Mucosa of descending colon (tissue), 3 donors: ENCODE results near the gene GSE1. TPM values are rescaled to one million over a fixed set of nuclear protein-coding genes. Genes with fewer than 3 reads are reported as not detected.

Experiments used
- ATAC-seq: fragments of 200-7000 bp; cut with Tn5 transposase; one replicate; pipeline ENCODE4 v1.9.1; 2020; ENCODE audit warnings: mild to moderate bottlenecking, moderate library complexity
- DNase-seq, 3 donors: peaks; one replicate each; pipeline ENCODE4 v3.0.0-alpha.2; 2020
- H3K36me3 ChIP-seq: fragments of 200-600 bp; one replicate; pipeline ENCODE4 v1.8.0; 2021; ENCODE audit warnings: low read depth, mild to moderate bottlenecking
- H3K4me1 ChIP-seq: fragments of 200-600 bp; one replicate; pipeline ENCODE4 v1.8.0; 2021; ENCODE audit warnings: low read depth, mild to moderate bottlenecking
- H3K4me3 ChIP-seq: fragments of 200-600 bp; one replicate; pipeline ENCODE4 v1.8.0; 2021; ENCODE audit warnings: mild to moderate bottlenecking
- H3K9me3 ChIP-seq: fragments of 200-600 bp; one replicate; pipeline ENCODE4 v1.8.0; 2021; ENCODE audit warnings: mild to moderate bottlenecking
- CTCF ChIP-seq: fragments of 200-600 bp; IDR thresholded peaks from one replicate; pipeline ENCODE4 v1.8.0; 2022; ENCODE audit warnings: antibody characterized with exemption, mild to moderate bottlenecking
- intact Hi-C, 2 donors: fragments of 100-400 bp; cut with DNase I in 1 of 2; cut with micrococcal nuclease in 1 of 2; formaldehyde crosslinking; loops; one replicate each; pipeline versions ENCODE4 v1.11.0 to v1.11.1; 2022; cut with DNase I, micrococcal nuclease
- total RNA-seq, 3 donors: library from RNA; stranded (reverse); fragmentation: NEBNext Ultra II Directional in 2 of 3; extraction: Animal tissue kit (Norgen Biotek cat#: 25700) in 2 of 3; gene quantifications; one replicate each; pipeline versions ENCODE4 v1.2.1 to v1.2.4, GENCODE V29; 2021 to 2023
- donor health status: DM: no; HTN: no; CAD: no; lungs with moderate emphysema.
- donor health status: DM: no; HTN: no; CAD: no.
- donor health status: DM: no; HTN: yes; CAD: no.

The GSE1 gene
- total RNA-seq, 3 donors from 2014 or later, result 107 to 122 (median 107) TPM

DNA sequence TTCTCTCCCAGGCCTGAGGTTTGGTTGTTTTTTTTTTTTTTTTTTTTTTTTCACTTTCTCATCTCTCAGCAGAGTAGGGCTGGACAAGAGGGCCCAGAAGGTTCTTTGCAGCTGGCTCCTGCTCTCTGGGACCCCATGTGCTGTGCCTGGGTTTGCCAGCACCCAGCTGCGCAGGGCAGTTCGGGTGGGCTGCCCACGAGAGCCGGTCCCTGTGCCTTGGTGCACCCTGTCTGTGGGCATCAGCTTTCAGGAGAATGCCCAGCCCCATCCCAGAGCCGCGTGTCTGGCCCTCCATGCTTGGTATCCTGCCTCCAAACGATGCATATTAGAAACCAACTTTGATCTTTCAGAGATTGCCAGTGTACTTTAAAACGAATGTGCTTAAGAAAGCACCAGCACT is 15.0 kb upstream of the GSE1 start:
- TF ChIP-seq CTCF, result no peak
- no peaks in the 10 kb centered on the region for H3K36me3 ChIP-seq
- H3K4me3 ChIP-seq, result no peak overlapping the region
- intact Hi-C loops, result no loop called here
- DNase-seq (no peak), ATAC-seq (no peak)
- H3K9me3 ChIP-seq, result no peaks in the 10 kb centered on the region
- H3K4me1 ChIP-seq, result peaks cover 10% of the 10 kb centered on the region

GRCh38 chr16:85600078-85600477 is 13.0 kb upstream of the GSE1 start:
- Histone ChIP-seq H3K36me3 (no peaks in the 10 kb centered on the region), H3K9me3 (no peaks in the 10 kb centered on the region), H3K4me1 (peaks cover 17% of the 10 kb centered on the region), H3K4me3 (no peak overlapping the region)
- DNase-seq (no peak), ATAC-seq (no peak)
- intact Hi-C loops, result no loop called here
- no peak for TF ChIP-seq CTCF

DNA sequence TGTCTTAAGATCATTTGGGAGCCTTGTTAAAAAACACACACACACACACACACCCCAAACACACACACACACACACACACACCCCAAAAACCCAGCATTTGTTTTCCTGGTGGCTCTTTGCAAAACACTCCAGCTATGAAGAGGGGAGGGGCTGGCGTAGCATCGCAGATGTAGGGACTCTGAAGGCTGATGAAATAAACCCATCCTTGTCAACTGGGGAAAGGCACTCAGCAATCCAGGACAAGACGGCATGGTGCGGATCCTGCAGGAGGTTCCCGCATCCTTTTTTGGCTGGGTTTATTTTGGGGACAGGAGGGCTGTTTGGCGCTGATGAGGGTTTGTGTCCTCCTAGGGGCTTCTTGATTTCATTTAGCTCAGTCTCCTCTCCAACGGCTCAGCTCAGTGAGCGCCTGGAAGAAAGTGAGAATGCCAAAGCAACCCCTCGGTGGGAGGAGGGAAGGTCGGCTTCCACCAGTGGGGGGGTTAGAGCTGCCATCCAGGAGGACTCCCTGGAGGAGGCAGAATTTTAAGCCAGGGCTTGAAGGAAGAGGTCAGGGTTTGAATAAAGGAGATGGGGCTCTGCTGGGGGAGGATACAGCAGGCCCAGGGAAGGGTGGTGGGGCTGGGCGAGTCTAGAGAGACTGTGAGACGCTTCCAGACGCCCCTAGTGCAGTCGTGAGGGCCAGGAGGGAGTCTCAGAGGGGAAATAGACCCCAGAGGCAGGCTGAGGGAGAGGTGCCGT is 12.4 kb upstream of the GSE1 start:
- Histone ChIP-seq H3K4me1 (peaks cover 23% of the 10 kb centered on the region), H3K36me3 (no peaks in the 10 kb centered on the region), H3K9me3 (no peaks in the 10 kb centered on the region)

GRCh38 chr16:85601272-85601639 is 11.9 kb upstream of the GSE1 start:
- intact Hi-C loops, result no loop called here
- Histone ChIP-seq H3K36me3 (no peaks in the 10 kb centered on the region), H3K9me3 (no peaks in the 10 kb centered on the region), H3K4me3 (no peak overlapping the region), H3K4me1 (peaks cover 28% of the 10 kb centered on the region)
- no peak for ATAC-seq
- TF ChIP-seq CTCF, result no peak
- DNase-seq, result no peak

More for the DNA sequence above, 12.4 kb upstream of the GSE1 start:
- intact Hi-C loops, result no loop called here
- DNase-seq, result no peak
- TF ChIP-seq CTCF, result no peak
- ATAC-seq, result no peak
- H3K4me3 ChIP-seq, result no peak overlapping the region

GRCh38 chr16:85601730-85602401 is 11.3 kb upstream of the GSE1 start:
- Histone ChIP-seq H3K4me1 (peaks cover 34% of the 10 kb centered on the region), H3K4me3 (no peak overlapping the region), H3K9me3 (no peaks in the 10 kb centered on the region), H3K36me3 (no peaks in the 10 kb centered on the region)
- ATAC-seq (no peak), DNase-seq (no peak)
- intact Hi-C loops, result no loop called here
- TF ChIP-seq CTCF, result no peak
